Activated CD4-positive, CD25-positive, alpha-beta regulatory T cell treated with anti-CD3 and anti-CD28 coated beads, Interleukin-2, amount 50 U/mL, for 72 hours (primary cell): ENCODE results near the gene CALML6.
"Not testable (repeated sequence)": the region's sequence is repeated elsewhere in the genome, so short reads cannot be mapped to it uniquely, and the experiment has no call there.

Source experiments
- DNase-seq: peaks from one replicate; pipeline ENCODE4 v3.0.0; 2021

Gene CALML6, protein sequence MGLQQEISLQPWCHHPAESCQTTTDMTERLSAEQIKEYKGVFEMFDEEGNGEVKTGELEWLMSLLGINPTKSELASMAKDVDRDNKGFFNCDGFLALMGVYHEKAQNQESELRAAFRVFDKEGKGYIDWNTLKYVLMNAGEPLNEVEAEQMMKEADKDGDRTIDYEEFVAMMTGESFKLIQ

DNA sequence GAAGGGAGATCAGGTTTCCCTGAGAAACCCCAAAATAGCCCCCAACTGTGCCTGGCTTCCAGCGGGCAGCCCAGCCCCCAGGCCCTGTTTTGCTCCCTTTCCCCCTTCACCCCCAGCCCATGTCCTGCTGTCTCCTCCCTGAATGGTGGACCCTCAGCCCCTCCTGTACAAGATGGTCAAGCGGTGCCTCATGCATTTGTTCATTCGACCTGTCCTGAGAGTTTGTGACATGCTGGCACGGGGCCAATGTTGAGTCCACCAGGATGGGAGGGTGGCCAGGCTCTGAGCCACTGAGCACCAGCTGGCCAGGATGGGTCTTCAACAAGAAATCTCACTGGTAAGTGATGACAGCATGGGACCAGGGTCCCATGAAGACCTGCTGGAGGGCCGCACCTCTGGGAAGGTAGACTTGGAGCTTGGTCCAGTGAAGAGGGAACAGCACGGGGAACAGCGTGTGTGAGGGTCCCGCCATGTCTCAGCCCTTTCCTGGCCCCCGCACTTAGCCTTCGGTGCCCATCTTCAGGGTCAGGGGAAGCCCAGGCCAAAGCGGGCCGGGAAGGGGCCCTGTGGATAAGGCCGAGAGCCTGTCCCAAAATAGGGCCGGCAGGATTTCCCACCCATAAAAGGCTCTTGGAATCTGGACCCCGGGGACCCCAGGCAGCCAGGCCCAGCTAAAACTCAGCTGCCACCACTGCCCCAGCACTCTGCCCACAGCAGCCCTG lies at the start of gene CALML6:
CALML6 (plus strand) TSS at position 290 of the 722 bp plus-strand sequence; CDS start at position 311, 21 bp downstream.
- DNase-seq, result no peak

DNA sequence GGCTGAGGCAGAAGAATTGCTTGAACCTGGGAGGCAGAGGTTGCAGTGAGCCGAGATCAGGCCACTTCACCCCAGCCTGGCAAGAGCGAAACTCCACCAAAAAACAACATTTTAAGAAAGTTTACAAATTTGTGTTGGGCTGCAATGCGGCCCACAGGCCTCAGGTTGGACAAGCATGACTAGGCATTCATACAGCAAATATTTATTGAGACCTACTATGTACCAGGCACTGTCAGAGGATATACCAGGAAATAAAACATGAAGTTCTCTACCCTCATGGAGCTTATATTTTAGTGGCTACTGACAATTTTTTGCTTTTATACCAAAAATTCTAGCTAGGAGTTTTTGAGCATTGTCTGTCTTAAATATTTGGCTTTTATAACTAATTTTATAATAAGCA lies 47.9 kb upstream of the CALML6 start:
- DNase-seq, result no peak

DNA sequence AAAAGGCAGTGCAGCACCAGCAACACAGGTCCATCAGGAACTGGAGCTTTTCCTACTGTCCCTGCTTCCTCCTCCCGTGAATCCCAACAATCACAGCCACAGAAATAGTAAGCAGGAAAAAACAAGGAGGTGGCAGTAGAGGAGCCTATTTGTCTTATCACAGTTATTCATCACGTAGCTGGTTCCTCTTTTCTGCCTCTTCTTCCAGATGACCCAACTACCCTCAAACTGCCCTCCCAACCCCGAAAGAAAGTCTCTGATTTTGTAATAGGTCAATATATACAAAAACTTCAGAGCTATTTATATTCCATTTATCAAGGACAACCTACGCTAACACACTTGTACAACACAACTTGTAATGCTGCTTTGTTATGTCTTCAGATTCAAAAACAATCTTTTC lies 45.6 kb upstream of the CALML6 start:
- DNase-seq, result no peak

DNA sequence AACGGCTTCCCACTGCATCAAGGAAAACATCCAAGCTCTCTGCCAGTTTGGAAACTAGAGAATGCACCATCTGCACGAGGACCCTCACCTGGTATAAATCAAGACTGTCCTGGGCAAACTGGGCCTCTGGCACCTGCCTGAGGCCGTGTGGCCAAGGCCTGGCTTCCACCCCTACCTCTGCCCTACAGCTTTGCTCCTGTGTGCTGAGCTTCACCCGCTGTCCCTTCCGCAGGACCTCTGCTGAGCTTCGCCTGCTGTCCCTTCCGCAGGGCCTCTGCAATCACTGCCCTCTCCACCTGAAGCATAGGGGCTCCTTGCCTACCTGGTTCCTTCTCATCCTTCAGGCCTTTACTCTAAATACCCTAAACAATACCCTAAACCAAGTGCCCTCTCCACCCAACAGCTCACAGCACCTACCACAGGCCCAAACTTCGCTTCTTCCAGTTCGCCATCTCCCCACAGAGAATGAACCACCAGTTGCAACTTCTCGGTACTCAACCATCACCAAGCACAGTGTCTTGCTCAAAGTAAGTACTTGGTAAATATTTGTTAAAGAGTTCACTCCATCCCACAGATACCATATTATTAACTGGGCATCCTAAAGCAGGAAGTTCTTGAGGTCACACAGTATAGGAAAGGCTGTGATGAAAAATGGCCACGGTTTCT lies 42.6 kb upstream of the CALML6 start:
- DNase-seq, result no peak

DNA sequence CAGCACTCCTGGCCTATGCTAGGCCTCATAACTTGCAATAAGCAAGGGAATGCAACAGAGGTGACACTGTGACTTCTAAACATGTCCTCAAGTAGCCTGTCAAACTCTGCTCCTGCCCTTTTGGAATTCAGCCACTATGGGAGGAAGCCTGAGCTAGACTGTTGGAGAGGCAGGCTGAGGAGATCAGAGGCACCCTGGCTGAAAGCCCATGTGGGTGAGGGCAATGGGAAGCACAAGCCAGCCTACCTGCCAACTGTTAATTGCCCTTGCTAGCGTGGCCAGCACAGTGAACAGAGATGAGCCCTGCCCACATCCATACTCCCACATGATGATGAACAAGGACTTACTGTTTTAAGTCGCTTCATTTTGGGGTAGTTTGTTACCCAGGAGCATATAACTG lies 41.9 kb upstream of the CALML6 start:
- DNase-seq, result no peak

DNA sequence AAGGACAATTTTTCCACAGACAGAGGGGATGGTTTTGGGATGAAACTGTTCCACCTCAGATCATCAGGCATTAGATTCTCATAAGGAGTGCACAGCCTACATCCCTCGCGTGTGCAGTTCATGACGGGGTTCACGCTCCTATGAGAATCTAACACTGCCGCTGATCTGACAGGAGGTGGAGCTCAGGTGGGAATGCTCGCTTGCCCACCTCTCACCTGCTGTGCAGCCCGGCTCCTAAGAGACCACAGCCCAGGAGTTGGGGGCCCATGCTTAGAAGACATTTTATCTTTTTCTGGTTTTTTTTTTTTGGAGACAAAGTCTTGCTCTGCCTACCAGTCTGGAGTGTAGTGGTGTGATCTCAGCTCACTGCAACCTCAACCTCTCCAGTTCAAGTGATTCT lies 40.2 kb upstream of the CALML6 start:
- no peak for DNase-seq

DNA sequence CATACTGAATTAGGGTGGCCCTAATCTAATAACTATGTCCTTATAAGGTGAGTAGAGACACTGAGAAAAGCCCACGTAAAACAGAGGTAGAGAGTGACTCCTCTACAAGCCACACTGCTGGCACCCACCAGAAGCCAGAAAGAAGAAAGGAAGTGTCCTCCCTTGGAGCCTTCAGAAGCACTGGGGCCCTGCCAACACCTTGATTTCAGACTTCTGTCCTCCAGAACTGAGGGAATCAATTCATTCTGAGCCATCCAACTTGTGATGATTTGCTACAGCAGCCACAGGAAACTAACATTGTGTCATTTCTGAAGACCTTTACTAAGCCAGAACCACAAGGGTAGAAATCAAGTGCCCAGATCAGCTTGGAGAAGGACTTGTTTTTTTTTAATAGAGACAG lies 39.1 kb upstream of the CALML6 start:
- DNase-seq, result no peak

DNA sequence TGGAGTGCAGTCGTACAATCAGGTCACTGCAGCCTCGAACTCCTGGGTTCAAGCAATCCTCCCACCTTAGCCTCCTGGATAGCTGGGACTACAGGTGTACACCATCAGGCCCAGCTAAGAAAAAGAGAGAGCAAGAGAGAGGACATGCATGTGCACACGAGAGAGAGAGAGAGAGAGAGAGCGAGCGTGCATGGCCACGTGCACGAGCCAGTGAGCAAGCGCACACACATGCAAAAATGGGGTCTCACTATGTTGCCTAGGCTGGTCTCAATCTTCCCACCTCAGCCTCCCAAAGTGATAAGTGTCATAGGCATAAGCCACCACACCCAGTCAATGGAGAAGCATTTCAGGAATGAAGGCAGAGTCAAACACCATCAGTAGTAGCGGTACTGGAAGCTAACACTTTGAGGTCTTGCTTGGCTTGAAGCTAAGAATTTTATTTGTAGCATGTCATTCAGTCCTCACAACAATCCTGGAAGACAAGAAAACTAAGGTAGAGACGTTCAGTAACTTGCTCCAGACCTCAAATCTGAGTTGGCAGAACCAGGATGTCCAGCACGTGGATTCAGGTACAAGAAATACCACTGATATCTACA lies 38.6 kb upstream of the CALML6 start:
- no peak for DNase-seq

DNA sequence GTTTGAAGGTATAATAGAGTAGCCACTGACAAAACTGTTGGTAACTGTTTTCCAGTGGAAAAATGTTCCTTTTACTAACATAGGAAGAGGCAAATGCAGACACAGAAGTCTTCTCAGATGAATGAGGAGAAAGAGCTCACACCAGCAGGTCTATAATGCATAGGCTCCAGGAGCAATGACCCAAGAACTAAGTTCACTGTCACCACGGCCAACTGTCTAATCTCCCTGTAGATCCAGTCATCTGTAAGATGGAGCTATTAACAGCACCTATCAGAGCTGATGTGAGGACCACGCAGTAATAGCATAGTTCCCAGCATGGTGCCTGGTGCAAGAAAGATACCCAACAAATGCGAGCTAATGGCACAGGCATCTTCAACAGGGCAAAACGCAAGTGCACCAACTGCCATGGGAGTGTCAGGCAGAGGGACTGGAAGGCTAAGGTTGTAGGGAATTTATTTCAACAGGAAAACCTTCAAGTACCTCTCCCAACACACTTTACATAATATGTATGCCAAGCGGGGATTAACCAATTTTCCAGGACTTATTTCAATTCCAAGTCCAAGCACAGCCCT lies 37.1 kb upstream of the CALML6 start:
- no peak for DNase-seq

DNA sequence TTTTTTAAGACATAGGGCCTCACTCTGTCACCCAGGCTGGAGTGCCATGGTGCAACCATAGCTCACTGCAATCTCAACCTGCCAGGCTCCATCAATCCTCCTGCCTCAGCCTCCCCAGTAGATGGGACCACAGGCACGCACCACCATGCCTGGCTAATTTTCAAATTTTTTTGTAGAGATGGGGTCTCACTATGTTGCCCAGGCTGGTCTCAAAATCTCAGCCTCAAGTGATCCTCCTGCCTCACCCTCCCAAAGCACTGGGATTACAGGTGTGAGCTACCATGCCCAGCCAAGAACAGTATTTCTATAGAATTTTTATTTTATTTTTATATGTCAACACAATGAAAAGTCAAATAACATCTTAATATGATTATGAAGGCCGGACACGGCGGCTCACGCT lies 35.1 kb upstream of the CALML6 start:
- DNase-seq, result no peak

DNA sequence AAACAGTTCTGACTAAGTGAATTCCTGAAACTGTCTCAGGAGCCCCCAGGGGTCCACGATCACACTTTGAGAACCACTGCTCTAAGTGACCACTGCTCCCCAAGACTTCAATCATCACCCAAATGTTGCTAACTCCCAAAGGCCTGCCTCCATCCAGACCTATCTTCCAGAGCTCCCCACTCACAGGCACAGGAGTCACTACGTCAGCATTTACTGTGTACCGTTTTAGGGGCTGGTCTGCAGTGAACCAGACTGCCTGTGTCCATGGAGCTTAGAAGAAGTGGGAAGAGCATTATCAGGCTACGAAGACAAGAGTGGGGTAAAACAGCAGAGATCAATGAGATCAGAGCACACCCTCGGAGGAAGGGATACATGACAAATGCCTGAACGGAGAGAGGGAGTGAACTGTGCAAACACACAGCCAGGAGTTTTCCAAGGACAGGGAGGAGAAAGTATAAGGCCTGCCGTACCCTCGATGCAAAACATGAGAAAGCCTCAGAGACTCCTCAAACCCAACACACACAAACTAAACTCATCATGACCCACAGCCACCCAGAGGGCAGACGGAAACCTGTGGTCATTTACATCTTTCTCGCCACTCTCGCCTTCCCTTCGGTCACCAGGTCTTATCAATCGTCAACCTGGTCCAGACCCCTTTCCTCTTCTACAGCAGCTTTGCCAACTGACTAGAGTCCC lies 34.3 kb upstream of the CALML6 start:
- DNase-seq, result no peak

DNA sequence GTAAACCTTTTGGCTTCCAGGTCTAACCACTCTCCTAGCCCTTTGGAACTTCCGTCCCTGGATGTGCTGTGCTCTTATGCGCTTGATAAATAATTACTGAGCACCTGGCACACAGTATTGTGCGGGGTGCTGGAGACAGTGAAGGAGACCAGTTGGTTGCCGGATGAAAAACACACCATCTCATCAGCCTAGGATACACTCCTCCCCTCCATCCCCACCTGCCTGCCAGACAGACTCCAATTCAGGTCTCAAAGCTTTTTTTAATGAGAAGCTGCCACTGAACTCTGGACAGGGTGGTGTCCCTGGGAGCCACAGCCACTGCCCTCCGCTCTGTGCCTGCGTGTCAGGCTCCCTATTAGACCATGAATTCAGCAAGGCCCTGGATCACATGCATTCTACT lies 33.3 kb upstream of the CALML6 start:
- DNase-seq, result no peak

DNA sequence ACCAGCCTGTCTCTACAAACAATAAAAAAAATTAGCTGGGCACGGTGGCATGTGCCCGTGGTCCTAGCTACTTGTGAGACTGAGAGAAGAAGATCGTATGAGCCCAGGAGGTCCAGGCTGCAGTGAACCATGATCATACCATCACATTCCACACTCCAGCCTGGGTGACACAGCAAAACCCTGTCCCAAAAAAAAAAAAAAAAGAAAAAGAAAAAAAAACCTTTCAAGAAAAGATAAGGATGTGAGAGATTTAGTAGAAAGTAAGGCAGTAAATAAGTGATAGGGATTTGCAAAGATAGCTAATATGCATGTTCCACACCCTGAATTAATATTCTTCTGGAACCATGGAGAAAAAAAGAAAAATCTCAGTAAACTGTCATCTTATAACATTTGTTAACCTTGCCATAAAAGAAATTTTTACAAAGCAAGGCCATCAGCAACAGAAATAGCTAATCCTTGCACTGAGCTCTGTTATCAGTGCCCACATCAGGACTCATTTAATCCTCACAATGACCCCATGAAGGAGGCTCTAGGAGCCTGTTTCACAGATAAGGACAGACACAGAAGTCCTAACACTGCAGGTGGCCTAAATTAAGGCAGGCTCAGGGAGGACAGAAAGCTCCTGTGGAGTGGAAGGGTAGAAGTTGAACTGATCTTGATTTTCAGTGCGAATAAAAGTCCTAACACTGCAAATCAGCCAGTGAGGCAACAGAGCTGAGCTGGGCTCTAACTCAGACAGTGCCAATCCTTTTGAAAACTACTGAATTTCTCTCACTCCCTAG lies 31.8 kb upstream of the CALML6 start:
- no peak for DNase-seq

DNA sequence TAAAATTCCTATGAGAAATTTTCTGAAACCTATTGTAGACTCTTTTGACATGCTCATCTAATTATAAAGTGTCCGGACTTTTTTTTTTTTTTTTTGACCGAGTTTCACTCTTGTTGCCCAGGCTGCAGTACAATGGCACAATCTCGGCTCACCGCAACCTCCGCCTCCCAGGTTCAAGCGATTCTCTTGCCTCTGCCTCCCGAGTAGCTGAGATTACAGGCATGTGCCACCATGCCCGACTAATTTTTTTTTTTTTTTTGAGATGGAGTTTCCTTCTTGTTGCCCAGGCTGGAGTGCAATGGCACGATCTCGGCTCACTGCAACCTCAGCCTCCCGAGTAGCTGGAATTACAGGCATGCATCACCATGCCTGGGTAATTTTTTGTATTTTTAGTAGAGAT lies 31.2 kb upstream of the CALML6 start:
- DNase-seq, result not testable (repeated sequence)

DNA sequence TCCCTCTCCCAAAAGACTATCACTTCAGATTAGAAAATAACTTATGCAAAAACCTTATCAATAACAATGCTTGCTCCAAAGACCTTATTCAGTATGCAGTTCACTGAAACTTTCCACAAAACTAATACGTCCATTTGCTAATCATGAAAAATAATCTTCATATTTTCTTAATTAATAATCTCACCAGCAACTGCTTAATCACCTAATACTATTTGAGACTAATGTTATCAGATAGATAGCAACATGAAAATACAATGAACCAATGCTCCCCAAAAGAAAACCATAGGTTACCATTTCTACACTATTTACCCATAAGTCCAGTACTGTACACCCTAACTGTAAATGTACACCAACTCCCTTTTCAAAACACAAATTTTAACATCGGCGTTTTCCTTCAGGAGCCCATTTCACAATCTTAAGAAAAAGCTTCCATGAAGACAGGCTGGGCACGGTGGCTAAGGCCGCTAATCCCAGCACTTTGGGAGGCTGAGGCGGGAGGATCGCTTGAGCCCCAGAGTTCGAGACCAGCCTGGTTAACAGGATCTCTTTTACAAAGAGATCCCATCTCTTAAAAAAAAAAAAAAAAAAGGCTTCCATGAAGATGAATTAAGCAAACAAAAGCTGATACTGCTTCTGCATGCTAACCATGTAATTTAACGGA lies 25.8 kb upstream of the CALML6 start:
- no peak for DNase-seq

DNA sequence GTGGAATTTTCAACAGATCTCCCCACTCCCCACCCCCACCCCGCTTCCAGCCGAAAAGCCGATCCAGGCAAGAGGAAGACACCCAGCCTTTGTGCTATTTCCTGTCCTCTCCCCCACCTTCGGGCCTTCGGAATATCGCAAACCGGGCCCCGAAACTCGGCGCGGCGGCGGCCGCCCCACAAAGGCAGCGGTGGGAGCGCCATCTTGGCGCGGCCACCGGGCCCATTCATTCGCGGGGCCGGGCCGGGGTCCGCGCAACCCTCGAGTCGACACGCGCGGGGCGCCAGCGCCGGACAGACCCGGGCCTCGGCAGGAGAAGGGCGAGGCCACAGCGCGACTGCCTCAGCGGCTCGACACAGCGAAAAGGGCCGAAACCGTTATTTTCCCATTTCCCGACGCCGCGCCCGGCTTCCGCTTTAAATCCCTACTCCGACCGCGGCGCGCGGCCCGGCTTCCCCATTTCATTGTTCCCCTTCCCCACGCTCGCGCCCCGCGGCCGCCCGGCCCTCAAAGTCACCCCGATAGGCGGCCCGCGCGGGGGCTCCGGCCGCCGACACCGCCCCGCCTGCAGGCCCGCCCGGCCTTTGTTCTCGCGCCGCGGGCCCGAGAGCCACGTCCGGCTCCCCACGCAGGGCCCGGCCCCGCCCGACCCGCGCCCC lies 25.1 kb upstream of the CALML6 start:
- peak; percentile 66 for DNase-seq

DNA sequence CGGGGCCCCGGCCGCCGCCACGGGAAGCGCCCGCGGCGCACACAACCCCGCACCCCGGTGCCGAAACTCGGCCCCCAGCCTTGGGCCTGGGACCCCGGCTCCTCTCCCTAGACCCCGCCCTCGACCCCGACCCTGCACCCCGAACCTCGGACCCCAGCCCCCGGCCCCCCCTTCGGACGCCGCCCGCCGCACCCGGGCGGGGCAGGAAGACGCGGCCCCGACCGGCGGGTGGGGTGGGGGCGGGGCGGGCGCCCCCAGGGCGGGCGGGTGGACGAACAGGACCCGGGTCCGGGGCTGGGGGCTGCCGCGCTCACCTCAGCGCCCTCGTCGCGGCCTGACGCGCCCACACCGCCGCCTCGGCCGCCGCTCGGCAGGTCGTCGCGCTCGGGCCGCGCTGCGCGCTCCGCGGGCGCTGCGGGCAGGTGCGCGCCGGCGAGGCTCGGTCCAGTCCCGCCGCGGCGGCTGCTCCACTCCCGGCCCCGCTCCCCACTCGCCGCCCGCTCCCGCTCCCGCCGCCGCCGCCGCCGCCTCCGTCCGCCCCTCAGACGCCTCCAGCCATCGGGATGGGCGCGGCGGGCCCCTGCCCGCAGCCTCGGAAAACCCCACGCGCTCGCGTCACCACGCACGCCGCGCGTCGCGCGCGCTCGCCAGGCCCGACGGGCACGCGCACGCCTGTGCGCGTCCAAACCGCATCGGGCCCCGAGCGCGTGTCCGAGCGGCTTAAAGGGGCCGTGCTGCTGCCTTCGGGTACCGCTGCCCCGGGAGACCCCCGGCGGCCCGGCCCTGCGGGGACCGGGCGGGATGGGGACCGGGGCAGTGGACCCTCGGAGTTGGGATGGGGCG lies 24.3 kb upstream of the CALML6 start, which contains the start of gene GNB1:
GNB1 (minus strand) TSS at position 582 of the 843 bp plus-strand sequence. CDS start 65,634 bp downstream, outside the sequence.
- DNase-seq, result peak; percentile 94

DNA sequence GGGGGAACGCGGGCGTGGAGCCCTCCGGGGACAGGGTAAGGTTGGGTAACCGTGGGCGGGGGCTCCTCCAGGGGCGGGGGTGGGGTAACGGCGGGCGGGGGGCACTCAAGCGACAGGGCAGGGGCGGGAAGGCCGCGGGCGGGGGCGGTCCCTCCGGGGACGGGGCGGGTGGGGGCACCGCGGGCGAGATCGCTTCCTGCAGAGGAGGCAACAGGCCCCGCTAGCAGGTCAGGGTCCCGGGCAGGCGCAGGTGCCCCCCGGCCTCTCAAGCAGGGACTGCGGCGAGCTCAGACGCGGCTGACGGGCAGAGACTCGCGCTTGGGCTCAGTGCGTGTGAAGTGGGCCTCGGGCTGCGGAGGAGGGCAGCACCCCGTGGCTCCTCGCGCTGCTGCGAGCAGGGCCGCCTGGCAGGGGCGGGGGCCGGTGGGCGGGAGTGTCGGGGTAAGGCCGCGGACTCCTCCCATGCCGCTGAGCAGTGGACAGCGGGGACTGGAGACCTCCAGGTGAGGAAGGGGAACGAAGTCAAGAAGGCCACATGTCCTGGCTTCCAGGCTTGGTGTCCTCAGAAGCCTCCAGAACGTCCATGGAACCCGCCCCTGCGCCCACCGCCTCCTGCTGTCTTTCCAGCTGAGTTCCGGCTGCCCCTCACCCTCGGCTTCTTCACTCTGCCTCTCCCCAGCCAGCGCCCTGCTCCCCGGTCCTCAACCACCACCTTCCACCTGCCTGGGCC lies 23.5 kb upstream of the CALML6 start:
- DNase-seq, result peak; percentile 54
